Heart left ventricle (tissue), 13 donors: ENCODE data around the gene ADARB1.

ENCODE experiments used
- CTCF ChIP-seq, 12 donors: fragments of 200-600 bp; sonication (generic) in 4 of 12; IDR thresholded peaks; one replicate each; pipeline versions ENCODE4 v1.5.0 to v1.8.0; 2018 to 2022; ENCODE audit warnings: antibody characterized with exemption in 12 of 12, mild to moderate bottlenecking in 5 of 12
- POLR2A ChIP-seq, 2 donors: fragments of 450-650 bp; IDR thresholded peaks; one replicate each; pipeline ENCODE4 v1.6.1; 2017; ENCODE audit warnings: antibody characterized with exemption in 2 of 2, mild to moderate bottlenecking in 2 of 2, moderate library complexity in 2 of 2
- donor health status: ischemic (EF 13 %, LVEDD 7.1; RV severe dilation, severe dysfunction).
- donor health status: DM: no; HTN: yes; CAD: no.
- donor health status: DM: no; HTN: no; CAD: no.
- donor health status: ischemic (EF 25% LVEDD 6.9; RV normal size, moderate dysfunction).
- donor health status: ischemic (EF 25% LVEDD 5.7; RV mildly dilated, moderate dysfunction).
- donor health status: ischemic (EF 35%, LVEDD 5.7; RV mildly dilated, moderate dysfunction).
- donor health status: nonischemic (EF 11% LVEDD 7.7; RV severe dilation, severe dysfunction).
- donor health status: DM: yes; HTN: yes; CAD: no.
- donor health status: PGD.
- donor health status: ischemic (EF 29% LVEDD 5.4; RV normal size, mild dysfunction).
- donor health status: nonischemic (EF 23%, LVEDD 6.1; RV moderate dilation, normal function).

DNA sequence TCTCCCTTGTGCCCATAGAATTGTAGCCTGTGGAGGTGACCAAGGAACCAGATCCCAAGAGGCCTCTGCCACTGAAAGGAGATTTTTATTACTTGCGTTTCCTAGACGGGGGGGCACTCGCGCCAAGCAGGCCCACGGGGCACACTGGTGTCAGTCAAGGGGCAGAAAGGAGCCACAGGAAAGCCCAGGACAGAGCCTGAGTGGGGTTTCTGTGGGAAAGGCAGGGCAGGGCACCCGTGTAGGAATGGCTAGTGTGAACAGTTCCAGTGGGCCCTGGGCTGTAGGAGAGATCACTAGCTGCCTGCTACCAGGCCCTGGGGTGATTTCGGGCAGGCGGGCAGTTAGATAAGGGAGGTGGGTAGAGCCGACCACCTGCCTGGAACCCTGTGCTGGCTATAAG is 70.8 kb downstream of the ADARB1 start:
- no peak for TF ChIP-seq CTCF (IDR thresholded peaks at IDR 0.05)
- no peak for TF ChIP-seq POLR2A (IDR thresholded peaks at IDR 0.05)
